AG10803 (cell line): ENCODE measurements around the gene KDM5C.

ENCODE experiments used
- DNase-seq: peaks from one replicate; pipeline ENCODE4 v3.0.0; 2010; ENCODE audit warnings: low read depth
- H3K4me3 ChIP-seq: 2 replicates; pipeline ENCODE4 v1.5.1; 2011; ENCODE audit warnings: mild to moderate bottlenecking, low read length, control low read depth
- TF ChIP-seq, protein P1 (sequence below): conservative IDR thresholded peaks from 2 replicates; pipeline ENCODE4 v1.5.1; 2011; ENCODE audit warnings: mild to moderate bottlenecking, low read length, control low read depth, inconsistent platforms

KDM5C gene

DNA sequence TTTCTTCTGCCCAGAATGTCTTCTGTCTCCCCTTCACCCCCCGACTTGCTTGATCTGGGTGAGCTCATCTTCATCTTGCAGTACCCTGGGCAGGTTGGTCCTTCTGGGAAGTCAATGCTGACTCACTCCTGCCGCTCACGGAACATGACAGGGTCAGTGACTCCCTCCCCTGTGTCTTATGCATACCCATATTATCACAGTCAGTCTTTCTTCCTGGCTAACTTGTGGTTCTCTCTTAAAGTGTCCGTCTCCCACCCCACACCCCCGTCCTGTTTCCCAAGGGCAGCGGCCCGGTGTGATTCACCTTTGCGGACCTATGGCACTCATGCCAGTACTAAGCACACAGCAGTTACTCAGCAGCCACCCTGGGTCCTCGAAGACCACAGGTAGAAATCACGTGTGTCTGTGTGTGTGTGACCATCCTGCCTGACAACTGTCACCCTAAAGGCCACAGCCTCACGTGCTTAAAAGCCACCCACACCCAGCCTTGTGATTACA is 38.6 kb upstream of the KDM5C start:
- H3K4me3 ChIP-seq, result no peak overlapping the region
- TF ChIP-seq, protein P1, sequence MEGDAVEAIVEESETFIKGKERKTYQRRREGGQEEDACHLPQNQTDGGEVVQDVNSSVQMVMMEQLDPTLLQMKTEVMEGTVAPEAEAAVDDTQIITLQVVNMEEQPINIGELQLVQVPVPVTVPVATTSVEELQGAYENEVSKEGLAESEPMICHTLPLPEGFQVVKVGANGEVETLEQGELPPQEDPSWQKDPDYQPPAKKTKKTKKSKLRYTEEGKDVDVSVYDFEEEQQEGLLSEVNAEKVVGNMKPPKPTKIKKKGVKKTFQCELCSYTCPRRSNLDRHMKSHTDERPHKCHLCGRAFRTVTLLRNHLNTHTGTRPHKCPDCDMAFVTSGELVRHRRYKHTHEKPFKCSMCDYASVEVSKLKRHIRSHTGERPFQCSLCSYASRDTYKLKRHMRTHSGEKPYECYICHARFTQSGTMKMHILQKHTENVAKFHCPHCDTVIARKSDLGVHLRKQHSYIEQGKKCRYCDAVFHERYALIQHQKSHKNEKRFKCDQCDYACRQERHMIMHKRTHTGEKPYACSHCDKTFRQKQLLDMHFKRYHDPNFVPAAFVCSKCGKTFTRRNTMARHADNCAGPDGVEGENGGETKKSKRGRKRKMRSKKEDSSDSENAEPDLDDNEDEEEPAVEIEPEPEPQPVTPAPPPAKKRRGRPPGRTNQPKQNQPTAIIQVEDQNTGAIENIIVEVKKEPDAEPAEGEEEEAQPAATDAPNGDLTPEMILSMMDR, result no peak
- DNase-seq, result peak; percentile 63

- peak; percentile 72 for DNase-seq
- H3K4me3 ChIP-seq, result no peak overlapping the region
- TF ChIP-seq, protein P1, result no peak
Measured at GRCh38 chrX:53262918-53263394, 37.9 kb upstream of the KDM5C start.

DNA sequence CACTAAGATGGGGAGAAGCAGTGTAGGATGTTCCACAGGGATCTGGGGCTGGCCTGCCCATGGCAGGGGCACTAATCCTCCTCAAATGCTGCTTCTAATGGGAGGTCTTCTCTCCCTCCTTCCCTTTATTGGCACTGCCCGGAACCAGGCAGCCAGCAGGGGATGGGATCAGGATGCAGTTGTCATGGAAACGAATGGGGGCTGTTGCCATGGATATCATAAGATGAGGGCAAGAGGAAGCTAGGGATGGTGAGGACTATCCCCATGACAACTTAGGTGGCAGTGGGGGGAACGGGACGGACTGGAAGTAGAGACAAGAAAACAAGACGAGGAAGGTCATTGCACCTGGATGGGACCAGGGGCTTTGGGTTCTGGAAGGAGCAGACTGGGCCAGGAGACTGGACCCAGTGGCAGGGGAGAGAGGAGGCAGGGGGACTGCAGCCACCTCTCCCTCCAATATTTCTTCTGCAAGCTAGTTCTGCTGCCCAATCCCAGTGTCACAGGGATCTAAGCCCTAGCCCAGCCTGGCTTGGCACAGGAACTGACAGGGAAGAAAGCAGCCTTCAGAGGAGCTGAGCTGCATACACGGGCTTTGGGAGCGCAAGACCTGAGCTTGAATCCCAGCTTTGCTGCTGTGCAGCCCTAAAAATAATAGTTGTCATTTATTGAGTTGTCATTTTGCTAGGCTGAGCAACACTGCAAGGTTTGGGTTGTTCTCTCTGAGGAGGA is 37.3 kb upstream of the KDM5C start:
- DNase-seq, result no peak
- TF ChIP-seq, protein P1, result no peak
- H3K4me3 ChIP-seq, result no peak overlapping the region

- TF ChIP-seq, protein P1, result no peak
- H3K4me3 ChIP-seq, result no peak overlapping the region
- DNase-seq, result no peak
Measured at GRCh38 chrX:53261355-53261972, 36.5 kb upstream of the KDM5C start.

- TF ChIP-seq, protein P1, result no peak
Measured at GRCh38 chrX:53260836-53261235, 35.8 kb upstream of the KDM5C start.

GRCh38 chrX:53257670-53258423 is 32.8 kb upstream of the KDM5C start:
- DNase-seq, result no peak
- H3K4me3 ChIP-seq, result no peak overlapping the region
- TF ChIP-seq, protein P1, result no peak

More at GRCh38 chrX:53260836-53261235, 35.8 kb upstream of the KDM5C start:
- no peak overlapping the region for H3K4me3 ChIP-seq
- no peak for DNase-seq
